OCI-LY1 (cell line): ENCODE results near the gene CT45A5.
"Not testable (repeated sequence)": the region's sequence is repeated elsewhere in the genome, so short reads cannot be mapped to it uniquely, and the experiment has no call there.

Source experiments
- H2AFZ ChIP-seq: fragments of 200-600 bp; sonication (generic), shearing (Covaris generic); 2 replicates; pipeline ENCODE4 v1.6.0; 2014; ENCODE audit warnings: antibody characterized with exemption, mild to moderate bottlenecking, low read length
- H3F3A ChIP-seq: fragments of 200-600 bp; sonication (generic), shearing (Covaris generic); 2 replicates; pipeline ENCODE4 v1.6.0; 2014; ENCODE audit warnings: mild to moderate bottlenecking, antibody characterized with exemption, low read length, moderate library complexity; ENCODE audit not compliant: insufficient read depth
- H3K27ac ChIP-seq: fragments of 200-600 bp; sonication (generic); 2 replicates; pipeline ENCODE4 v1.5.1; 2014; ENCODE audit warnings: low read length, mixed run types, mild to moderate bottlenecking, low read depth; ENCODE audit not compliant: poor library complexity, severe bottlenecking
- H3K27me3 ChIP-seq: fragments of 200-600 bp; sonication (generic); 2 replicates; pipeline ENCODE4 v1.6.0; 2014; ENCODE audit warnings: antibody characterized with exemption, mild to moderate bottlenecking, low read length, moderate library complexity; ENCODE audit not compliant: insufficient read depth
- H3K36me3 ChIP-seq: fragments of 200-600 bp; sonication (generic); 2 replicates; pipeline ENCODE4 v1.6.1; 2014; ENCODE audit warnings: mild to moderate bottlenecking, antibody characterized with exemption, low read length, moderate library complexity, mixed read lengths; ENCODE audit not compliant: insufficient read depth
- H3K4me1 ChIP-seq: fragments of 200-600 bp; sonication (generic); 2 replicates; pipeline ENCODE4 v1.5.1; 2014; ENCODE audit warnings: mild to moderate bottlenecking, low read length, moderate library complexity; ENCODE audit not compliant: insufficient read depth, severe bottlenecking
- H3K4me2 ChIP-seq: fragments of 200-600 bp; sonication (generic), shearing (Covaris generic); 2 replicates; pipeline ENCODE4 v1.6.1; 2014; ENCODE audit warnings: low read length
- H3K4me3 ChIP-seq: fragments of 200-600 bp; sonication (generic); 2 replicates; pipeline ENCODE4 v1.5.1; 2014; ENCODE audit warnings: low read length, low read depth, mild to moderate bottlenecking, mixed read lengths; ENCODE audit not compliant: poor library complexity, severe bottlenecking
- H3K79me2 ChIP-seq: fragments of 200-600 bp; shearing (Covaris generic); 2 replicates; pipeline ENCODE4 v1.6.1; 2016; ENCODE audit warnings: mixed run types, low read length, mixed read lengths; ENCODE audit not compliant: insufficient read depth
- H3K9ac ChIP-seq: fragments of 200-600 bp; sonication (generic), shearing (Covaris generic); 2 replicates; pipeline ENCODE4 v1.6.1; 2014; ENCODE audit warnings: mild to moderate bottlenecking, low read length, mixed read lengths
- H3K9me2 ChIP-seq: fragments of 200-600 bp; sonication (generic), shearing (Covaris generic); 2 replicates; pipeline ENCODE4 v1.6.1; 2014; ENCODE audit warnings: low read depth, mild to moderate bottlenecking, low read length, mixed read lengths
- H3K9me3 ChIP-seq: fragments of 200-600 bp; shearing (Covaris generic); 2 replicates; pipeline ENCODE4 v1.6.1; 2014; ENCODE audit warnings: low read length, mixed read lengths
- H4K20me1 ChIP-seq: fragments of 200-600 bp; sonication (generic), shearing (Covaris generic); 2 replicates; pipeline ENCODE4 v1.6.0; 2016; ENCODE audit warnings: mild to moderate bottlenecking, low read length; ENCODE audit not compliant: insufficient read depth
- CTCF ChIP-seq: fragments of 200-600 bp; sonication (generic), shearing (Covaris generic); IDR thresholded peaks from 2 replicates; pipeline ENCODE4 v1.5.1; 2017; ENCODE audit warnings: mild to moderate bottlenecking, antibody characterized with exemption, low read length, moderate library complexity, mixed read lengths
- EZH2 ChIP-seq: fragments of 200-600 bp; sonication (generic), shearing (Covaris generic); IDR thresholded peaks from 2 replicates; pipeline ENCODE4 v1.8.0; 2017; ENCODE audit warnings: borderline replicate concordance, mixed run types, mild to moderate bottlenecking, antibody characterized with exemption, low read length, moderate library complexity, mixed read lengths

CT45A5 gene

GRCh38 chrX:135741192-135741715 is 44.0 kb downstream of the CT45A5 start:
- Histone ChIP-seq H3K27ac (no peak overlapping the region), H3K36me3 (no peaks in the 10 kb centered on the region), H3K4me1 (no peaks in the 10 kb centered on the region), H3K79me2 (no peaks in the 10 kb centered on the region), H3K9me3 (no peaks in the 10 kb centered on the region), H4K20me1 (no peaks in the 10 kb centered on the region), H3K9ac (no peak overlapping the region), H2AFZ (no peak overlapping the region), H3K27me3 (no peaks in the 10 kb centered on the region), H3K4me3 (no peak overlapping the region), H3K4me2 (no peak overlapping the region), H3F3A (no peaks in the 10 kb centered on the region), H3K9me2 (no peaks in the 10 kb centered on the region)
- no peak for TF ChIP-seq EZH2
- TF ChIP-seq CTCF = no peak

- no peak overlapping the region for H3K9ac ChIP-seq
- H3K27ac ChIP-seq = no peak overlapping the region
- TF ChIP-seq CTCF (peak; percentile 63), EZH2 (no peak)
- no peak overlapping the region for H2AFZ ChIP-seq
- no peaks in the 10 kb centered on the region for H3K79me2 ChIP-seq
- no peaks in the 10 kb centered on the region for H4K20me1 ChIP-seq
- no peaks in the 10 kb centered on the region for H3K36me3 ChIP-seq
- H3K9me3 ChIP-seq = no peaks in the 10 kb centered on the region
- H3F3A ChIP-seq = no peaks in the 10 kb centered on the region
- H3K4me2 ChIP-seq = peak overlapping the region; percentile 55
- no peaks in the 10 kb centered on the region for H3K9me2 ChIP-seq
- H3K4me1 ChIP-seq = no peaks in the 10 kb centered on the region
- H3K27me3 ChIP-seq = no peaks in the 10 kb centered on the region
- H3K4me3 ChIP-seq = peak overlapping the region; percentile 46
These were observed 44.6 kb downstream of the CT45A5 start for GRCh38 chrX:135740681-135741149.

- no peaks in the 10 kb centered on the region for H4K20me1 ChIP-seq
- no peaks in the 10 kb centered on the region for H3K9me3 ChIP-seq
- H3K9ac ChIP-seq = no peak overlapping the region
- H3K4me1 ChIP-seq = no peaks in the 10 kb centered on the region
- no peak for TF ChIP-seq EZH2
- peak; percentile 11; the same call in 1 of the 2 replicates for TF ChIP-seq CTCF
- no peaks in the 10 kb centered on the region for H3F3A ChIP-seq
- H3K4me2 ChIP-seq = no peak overlapping the region
- H2AFZ ChIP-seq = no peak overlapping the region
- H3K27me3 ChIP-seq = no peaks in the 10 kb centered on the region
- H3K79me2 ChIP-seq = no peaks in the 10 kb centered on the region
- no peak overlapping the region for H3K4me3 ChIP-seq
- no peak overlapping the region for H3K27ac ChIP-seq
- H3K9me2 ChIP-seq = no peaks in the 10 kb centered on the region
- no peaks in the 10 kb centered on the region for H3K36me3 ChIP-seq
These were observed 47.8 kb downstream of the CT45A5 start for GRCh38 chrX:135737366-135738071.

GRCh38 chrX:135734666-135735065 is 50.6 kb downstream of the CT45A5 start:
- H3K4me1 ChIP-seq = not testable (repeated sequence)

More at GRCh38 chrX:135734666-135735065, 50.6 kb downstream of the CT45A5 start:
- not testable (repeated sequence) for H3F3A ChIP-seq, H3K9me3 ChIP-seq, H3K27me3 ChIP-seq, H3K79me2 ChIP-seq, H3K27ac ChIP-seq, H3K4me3 ChIP-seq, H2AFZ ChIP-seq, H4K20me1 ChIP-seq, H3K9ac ChIP-seq, H3K36me3 ChIP-seq, H3K9me2 ChIP-seq, H3K4me2 ChIP-seq
